SW480 (cell line): ENCODE data around the gene PLAC1.
A peak's percentile ranks its signal among the peaks of the same experiment; 100 is the strongest.

Experiments used
- DNase-seq: peaks from one replicate; pipeline ENCODE4 v3.0.0-alpha.2; 2016; ENCODE audit warnings: low spot score

The PLAC1 gene

GRCh38 chrX:134631426-134632346 lies 26.6 kb downstream of the PLAC1 start:
- no peak for DNase-seq

GRCh38 chrX:134628663-134629062 lies 29.6 kb downstream of the PLAC1 start:
- DNase-seq: no peak

- DNase-seq: no peak
Observed at GRCh38 chrX:134626434-134626833, 31.8 kb downstream of the PLAC1 start.

GRCh38 chrX:134625315-134625718 lies 33.0 kb downstream of the PLAC1 start:
- DNase-seq: no peak

GRCh38 chrX:134624046-134624430 lies 34.2 kb downstream of the PLAC1 start:
- DNase-seq: no peak

GRCh38 chrX:134623293-134624045 lies 34.8 kb downstream of the PLAC1 start:
- no peak for DNase-seq

GRCh38 chrX:134622813-134623185 lies 35.5 kb downstream of the PLAC1 start:
- no peak for DNase-seq

- DNase-seq: peak; percentile 73
Observed at GRCh38 chrX:134622056-134622812, 36.0 kb downstream of the PLAC1 start.

GRCh38 chrX:134619838-134620237 lies 38.4 kb downstream of the PLAC1 start:
- DNase-seq: peak; percentile 53

GRCh38 chrX:134613396-134613795 lies 44.9 kb downstream of the PLAC1 start:
- DNase-seq: no peak

GRCh38 chrX:134608153-134608552 lies 50.1 kb downstream of the PLAC1 start:
- no peak for DNase-seq

GRCh38 chrX:134607523-134607922 lies 50.7 kb downstream of the PLAC1 start:
- peak; percentile 46 for DNase-seq

GRCh38 chrX:134604701-134605311 lies 53.5 kb downstream of the PLAC1 start:
- DNase-seq: peak; percentile 90

- DNase-seq: peak; percentile 90
Observed at GRCh38 chrX:134603806-134604700, 54.2 kb downstream of the PLAC1 start.

GRCh38 chrX:134602410-134602809 lies 55.9 kb downstream of the PLAC1 start:
- DNase-seq: no peak

- no peak for DNase-seq
Observed at GRCh38 chrX:134601240-134601765, 57.0 kb downstream of the PLAC1 start.

GRCh38 chrX:134600714-134601113 lies 57.6 kb downstream of the PLAC1 start:
- peak; percentile 92 for DNase-seq

GRCh38 chrX:134599184-134599914 lies 58.9 kb downstream of the PLAC1 start:
- DNase-seq: no peak

GRCh38 chrX:134592303-134592702 lies 66.0 kb downstream of the PLAC1 start:
- DNase-seq: no peak

GRCh38 chrX:134591502-134591901 lies 66.8 kb downstream of the PLAC1 start:
- no peak for DNase-seq
